ENCODE results near the gene AIG1.
"Not testable (repeated sequence)": the region's sequence is repeated elsewhere in the genome, so short reads cannot be mapped to it uniquely, and the experiment has no call there.

Gene AIG1

DNA sequence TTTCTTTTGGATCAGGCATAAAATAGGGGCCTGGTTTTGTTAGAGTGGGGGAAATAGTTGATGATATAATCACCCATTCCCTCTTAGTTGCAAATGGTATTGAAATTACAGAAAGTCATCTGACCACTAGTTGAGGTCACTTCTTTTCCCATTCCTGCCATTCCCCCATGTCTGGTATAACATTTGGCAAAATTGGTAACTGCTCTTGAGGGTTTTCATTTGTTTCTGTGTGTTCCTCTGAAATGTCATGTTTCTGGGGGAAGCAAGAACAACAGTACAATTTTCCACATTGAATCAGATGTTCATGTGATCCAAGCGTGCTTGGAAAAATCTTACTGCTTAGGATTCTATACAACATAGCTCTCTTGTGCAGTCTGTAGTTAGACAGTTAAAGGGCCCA, 7.3 kb downstream of the AIG1 start:
- H3K27me3 Mint-ChIP-seq: no peaks in the 10 kb centered on the region
- H3K27ac Mint-ChIP-seq: no peak overlapping the region
- H3K4me3 Mint-ChIP-seq: no peak overlapping the region
- H3K4me1 Mint-ChIP-seq: peaks cover 6% of the 10 kb centered on the region
- peaks cover under 1% of the 10 kb centered on the region for H3K36me3 Mint-ChIP-seq
- no peaks in the 10 kb centered on the region for H3K9me3 Mint-ChIP-seq

DNA sequence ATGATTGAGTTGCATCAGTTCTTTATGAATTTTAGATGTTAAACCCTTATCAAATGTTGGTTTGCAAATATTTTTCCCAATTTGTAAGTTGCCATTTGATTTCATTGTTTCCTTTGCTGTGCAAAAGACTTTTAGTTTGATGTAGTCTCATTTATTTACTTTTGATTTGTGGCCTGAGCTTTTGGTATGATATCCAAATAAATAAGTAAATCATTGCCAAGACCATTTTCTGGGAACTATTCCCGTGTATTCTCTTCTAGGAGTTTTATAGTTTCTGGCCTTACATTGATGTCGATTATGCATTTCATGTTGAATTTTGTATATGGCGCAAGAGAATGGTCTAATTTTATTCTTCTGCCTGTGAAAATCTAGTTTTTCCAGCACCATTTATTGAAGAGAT, 13.4 kb downstream of the AIG1 start:
- Mint-ChIP-seq H3K27me3 (no peaks in the 10 kb centered on the region), H3K9me3 (peaks cover 16% of the 10 kb centered on the region), H3K4me1 (peaks cover 7% of the 10 kb centered on the region), H3K4me3 (no peak overlapping the region), H3K36me3 (peaks cover 12% of the 10 kb centered on the region), H3K27ac (no peak overlapping the region)

DNA sequence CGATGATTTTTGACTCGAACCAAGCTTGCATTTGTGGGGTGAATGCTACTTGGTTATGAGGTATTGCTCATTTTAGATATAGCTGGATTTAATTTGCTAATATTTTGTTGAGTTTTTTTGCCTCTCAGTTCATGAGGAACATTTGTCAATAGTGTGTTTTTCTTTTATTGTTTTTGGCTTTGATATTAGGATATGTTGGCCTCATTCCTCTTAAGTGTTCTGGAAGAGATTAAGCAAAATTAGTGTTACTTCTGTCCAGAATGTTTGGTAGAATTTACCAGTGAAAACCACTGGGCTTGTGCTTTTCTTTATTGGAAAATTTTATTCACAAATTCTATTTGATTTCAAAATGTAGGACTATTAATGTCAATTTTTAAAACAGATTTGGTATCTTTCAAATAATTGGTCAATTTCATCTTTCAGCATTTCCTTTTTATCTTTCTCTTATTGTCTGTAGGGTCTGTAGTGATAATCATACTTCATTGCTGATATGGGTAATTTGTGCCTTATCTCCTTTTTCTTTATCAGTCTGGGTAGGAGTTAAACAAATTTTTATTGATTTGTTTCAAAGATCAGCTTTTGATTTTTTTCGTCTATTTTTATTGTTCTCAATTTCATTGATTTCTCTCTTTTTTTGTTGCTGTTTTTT, 14.1 kb downstream of the AIG1 start:
- peaks cover 7% of the 10 kb centered on the region for H3K4me1 Mint-ChIP-seq
- peaks cover 15% of the 10 kb centered on the region for H3K36me3 Mint-ChIP-seq
- H3K9me3 Mint-ChIP-seq: peaks cover 16% of the 10 kb centered on the region
- H3K4me3 Mint-ChIP-seq: no peak overlapping the region
- H3K27ac Mint-ChIP-seq: no peak overlapping the region
- no peaks in the 10 kb centered on the region for H3K27me3 Mint-ChIP-seq

DNA sequence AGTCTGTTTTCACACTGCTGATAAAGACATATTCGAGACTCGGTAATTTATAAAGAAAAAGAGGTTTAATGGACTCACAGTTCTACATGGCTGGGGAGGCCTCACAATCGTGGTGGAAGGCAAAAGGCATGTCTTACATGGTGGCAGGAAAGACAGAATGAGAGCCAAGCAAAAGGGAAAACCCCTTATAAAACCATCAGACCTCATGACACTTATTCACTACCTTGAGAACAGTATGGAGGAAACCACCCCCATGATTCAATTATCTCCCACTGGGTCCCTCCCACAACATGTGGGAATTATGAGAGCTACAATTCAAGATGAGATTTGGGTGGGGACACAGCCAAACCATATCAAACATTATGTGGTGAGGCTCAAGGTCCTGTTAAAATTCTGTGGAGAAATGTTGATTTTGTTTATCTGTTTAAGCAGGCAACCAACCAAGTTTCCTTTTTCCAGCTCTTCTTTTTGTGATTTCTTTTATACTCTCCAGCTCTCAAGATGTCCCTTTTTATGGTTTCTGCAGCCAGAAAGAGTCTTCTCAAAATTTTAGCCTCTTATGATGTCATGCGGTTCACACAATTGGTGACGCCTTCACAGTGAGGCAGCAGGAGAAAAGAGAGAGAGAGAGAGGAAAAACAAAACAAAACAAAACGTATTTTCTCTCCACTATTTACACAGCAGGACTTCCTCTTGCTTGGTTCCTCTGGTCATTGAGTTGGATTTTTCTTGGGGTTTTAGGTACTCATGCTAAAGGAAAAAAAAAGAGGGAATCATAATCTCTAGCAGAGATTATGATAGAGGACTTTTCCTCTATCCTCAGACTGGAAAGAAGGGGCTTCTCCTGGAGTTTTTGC, 18.0 kb downstream of the AIG1 start:
- Mint-ChIP-seq H3K4me3 (no peak overlapping the region), H3K27ac (peak overlapping the region; percentile 71), H3K36me3 (peaks cover 17% of the 10 kb centered on the region), H3K27me3 (no peaks in the 10 kb centered on the region), H3K9me3 (peaks cover 22% of the 10 kb centered on the region), H3K4me1 (no peaks in the 10 kb centered on the region)

DNA sequence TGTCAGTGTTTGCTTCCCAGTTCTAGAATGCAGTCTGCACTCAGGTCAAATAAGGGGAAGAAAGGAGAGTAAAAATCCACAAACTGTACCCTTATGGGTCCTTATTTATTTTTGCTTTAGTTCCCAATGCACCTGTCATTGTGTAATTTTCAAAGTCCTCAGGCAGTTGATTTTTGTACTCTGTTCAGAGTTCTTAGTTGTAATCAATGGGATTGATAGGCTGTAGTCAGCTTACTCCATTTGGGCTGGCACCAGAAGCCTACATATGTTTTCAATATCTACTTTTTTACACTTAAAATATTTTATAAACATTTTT, 18.6 kb downstream of the AIG1 start:
- H3K4me3 Mint-ChIP-seq: no peak overlapping the region
- no peaks in the 10 kb centered on the region for H3K27me3 Mint-ChIP-seq
- H3K36me3 Mint-ChIP-seq: peaks cover 17% of the 10 kb centered on the region
- H3K4me1 Mint-ChIP-seq: no peaks in the 10 kb centered on the region
- no peak overlapping the region for H3K27ac Mint-ChIP-seq
- H3K9me3 Mint-ChIP-seq: peaks cover 20% of the 10 kb centered on the region

DNA sequence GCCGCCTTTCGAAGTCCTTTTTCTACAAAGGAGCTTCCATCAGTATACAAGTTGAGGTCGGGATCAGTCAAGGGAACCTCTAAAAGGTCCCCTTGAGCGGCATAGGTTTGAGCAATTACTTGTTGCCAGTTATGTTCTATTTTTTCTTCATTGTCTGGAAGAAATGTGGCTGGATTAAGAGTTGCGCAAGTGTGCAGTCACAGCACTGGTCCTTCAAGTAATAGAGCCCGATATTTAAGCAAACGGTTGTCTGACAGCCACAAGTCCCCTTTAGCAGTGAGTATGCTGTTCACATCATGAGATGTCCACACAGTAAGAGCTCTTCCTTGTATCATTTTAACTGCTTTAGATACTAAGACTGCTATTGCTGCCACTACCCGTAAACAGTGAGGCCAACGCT, 21.6 kb downstream of the AIG1 start:
- peaks cover 15% of the 10 kb centered on the region for H3K9me3 Mint-ChIP-seq
- not testable (repeated sequence) for H3K4me1 Mint-ChIP-seq, H3K4me3 Mint-ChIP-seq, H3K27ac Mint-ChIP-seq, H3K36me3 Mint-ChIP-seq, H3K27me3 Mint-ChIP-seq

DNA sequence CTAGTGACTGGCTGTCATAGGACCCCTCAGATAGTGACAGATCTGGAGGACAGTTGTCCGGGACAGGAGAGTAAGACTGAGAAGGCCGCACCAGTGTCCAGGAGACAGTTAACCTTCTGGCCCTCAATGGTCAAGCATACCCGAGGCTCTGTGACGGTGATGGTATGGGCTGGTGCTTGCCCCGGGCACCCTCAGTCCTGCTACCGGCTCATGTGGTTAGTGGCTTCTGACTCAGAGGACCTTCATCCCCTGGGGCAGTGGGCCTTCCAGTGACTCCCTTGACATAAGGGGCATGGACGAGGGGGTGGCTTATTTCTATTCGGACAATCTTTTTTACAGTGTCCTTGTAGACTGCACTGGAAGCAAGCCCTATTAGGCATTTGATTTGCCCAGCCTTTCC, 23.3 kb downstream of the AIG1 start:
- peaks cover 10% of the 10 kb centered on the region for H3K9me3 Mint-ChIP-seq
- H3K36me3 Mint-ChIP-seq, H3K27me3 Mint-ChIP-seq, H3K27ac Mint-ChIP-seq, H3K4me3 Mint-ChIP-seq, H3K4me1 Mint-ChIP-seq: not testable (repeated sequence)

DNA sequence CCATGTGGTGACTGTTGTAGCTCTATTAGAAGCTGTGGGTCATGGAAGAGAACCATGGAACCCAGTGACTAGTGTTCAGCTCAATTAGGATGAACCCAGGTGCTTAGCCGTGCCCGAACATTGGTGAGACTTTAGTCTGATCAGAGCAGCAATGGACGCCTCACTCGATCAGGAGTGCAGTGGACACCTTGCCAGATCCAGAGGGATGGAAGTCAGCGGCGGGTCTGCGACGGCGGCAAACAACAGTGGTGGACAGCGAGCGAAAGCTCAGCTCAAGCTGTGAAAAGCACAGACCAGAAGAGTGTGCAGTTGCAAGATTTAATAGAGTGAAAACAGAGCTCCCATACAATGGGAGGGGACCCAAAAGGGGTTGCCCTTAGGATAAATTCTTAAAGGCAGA, 26.6 kb downstream of the AIG1 start:
- H3K27me3 Mint-ChIP-seq, H3K27ac Mint-ChIP-seq, H3K36me3 Mint-ChIP-seq, H3K9me3 Mint-ChIP-seq, H3K4me3 Mint-ChIP-seq: not testable (repeated sequence)
- H3K4me1 Mint-ChIP-seq: peaks cover 19% of the 10 kb centered on the region

DNA sequence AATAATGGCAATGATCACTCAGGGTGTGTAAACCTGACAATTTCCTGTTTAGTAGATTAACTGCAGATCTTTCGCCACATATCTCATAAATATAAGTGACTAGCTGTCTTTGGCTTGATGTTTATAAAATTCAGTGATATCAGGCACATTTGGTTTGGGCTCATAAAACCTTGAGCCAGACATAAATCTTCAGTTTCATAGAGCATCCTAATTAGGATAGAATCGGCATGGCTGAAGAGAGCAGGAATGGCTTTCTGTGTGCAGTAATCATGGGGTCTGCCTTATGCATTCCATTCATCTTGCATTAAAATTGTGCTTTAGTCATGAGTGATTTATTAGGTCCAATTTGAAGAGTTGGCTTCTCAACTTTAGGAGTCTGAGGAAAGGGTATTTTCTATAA, 27.2 kb downstream of the AIG1 start:
- Mint-ChIP-seq H3K27me3 (no peaks in the 10 kb centered on the region), H3K4me1 (peaks cover 19% of the 10 kb centered on the region), H3K27ac (no peak overlapping the region), H3K4me3 (no peak overlapping the region), H3K9me3 (peaks cover 5% of the 10 kb centered on the region), H3K36me3 (peaks cover 2% of the 10 kb centered on the region)

DNA sequence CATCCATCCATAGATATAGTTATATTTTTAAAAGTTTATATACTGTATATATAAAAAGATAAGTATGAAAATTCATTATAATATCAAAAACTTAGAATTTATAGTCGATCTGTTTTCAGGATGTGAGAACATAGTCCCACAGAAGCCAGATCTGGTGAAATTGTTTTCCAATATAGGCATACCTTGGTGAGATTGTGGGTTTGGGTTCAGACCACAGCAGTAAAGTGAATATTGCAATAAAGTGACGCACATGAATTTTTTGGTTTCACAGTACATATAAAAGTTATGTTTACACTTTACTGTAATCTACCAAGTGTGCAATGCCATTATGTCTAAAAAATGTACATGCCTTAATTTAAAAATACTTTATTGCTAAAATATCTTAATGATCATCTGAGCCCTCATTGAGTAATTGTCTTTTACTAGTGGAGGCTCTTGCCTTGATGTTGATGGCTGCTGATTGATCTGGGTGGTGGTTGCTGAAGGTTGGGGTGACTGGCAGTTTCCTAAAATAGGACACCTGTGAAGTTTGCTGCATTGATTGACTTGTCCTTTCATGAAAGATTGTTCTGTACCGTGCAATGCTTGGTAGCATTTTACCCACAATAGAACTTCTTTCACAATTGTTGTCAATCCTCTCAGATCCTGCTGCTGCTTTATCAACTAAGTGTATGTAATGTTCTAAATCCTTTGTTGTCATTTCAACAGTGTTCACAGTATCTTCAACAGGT, 29.8 kb downstream of the AIG1 start:
- no peak overlapping the region for H3K4me3 Mint-ChIP-seq
- H3K27me3 Mint-ChIP-seq: no peaks in the 10 kb centered on the region
- peaks cover 5% of the 10 kb centered on the region for H3K9me3 Mint-ChIP-seq
- H3K36me3 Mint-ChIP-seq: peaks cover 3% of the 10 kb centered on the region
- H3K27ac Mint-ChIP-seq: no peak overlapping the region
- H3K4me1 Mint-ChIP-seq: peaks cover 24% of the 10 kb centered on the region

DNA sequence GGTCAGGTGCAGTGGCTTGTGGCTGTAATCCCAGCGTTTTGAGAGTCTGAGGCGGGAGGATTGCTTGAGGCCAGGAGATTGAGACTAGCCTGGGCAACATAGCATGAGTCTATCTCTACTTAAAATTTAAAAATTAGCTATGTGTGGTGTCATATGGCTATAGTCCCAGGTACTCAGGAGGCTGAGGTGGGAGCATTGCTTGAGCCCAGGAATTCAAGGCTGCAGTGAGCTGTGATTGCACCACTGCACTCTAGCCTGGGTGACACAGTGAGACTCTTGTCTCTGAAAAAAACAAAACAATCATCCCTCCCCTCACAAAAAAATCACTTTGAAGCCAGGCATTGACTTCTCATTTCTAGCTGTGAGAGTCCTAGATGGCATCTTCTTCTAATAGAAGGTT, 32.1 kb downstream of the AIG1 start:
- Mint-ChIP-seq H3K27ac (no peak overlapping the region), H3K4me1 (peaks cover 28% of the 10 kb centered on the region), H3K36me3 (peaks cover 3% of the 10 kb centered on the region), H3K4me3 (no peak overlapping the region), H3K9me3 (no peaks in the 10 kb centered on the region), H3K27me3 (no peaks in the 10 kb centered on the region)

DNA sequence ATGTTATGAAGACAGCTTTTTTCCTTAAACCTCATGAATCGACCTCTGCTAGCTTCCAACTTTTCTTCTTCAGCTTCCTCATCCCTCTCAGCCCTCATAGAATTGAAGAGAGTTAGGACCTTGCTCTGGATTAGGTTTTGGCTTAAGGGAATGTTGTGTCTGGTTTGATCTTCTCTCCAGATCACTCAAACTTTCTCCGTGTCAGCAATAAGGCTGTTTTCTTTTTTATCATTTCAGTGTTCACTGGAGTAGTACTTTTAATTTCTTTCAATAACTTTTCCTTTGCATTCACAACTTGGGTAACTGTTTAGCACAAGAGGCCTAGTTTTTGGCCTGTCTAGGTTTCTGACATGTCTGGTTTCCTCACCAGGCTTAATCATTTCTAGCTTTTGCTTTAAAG, 32.6 kb downstream of the AIG1 start:
- Mint-ChIP-seq H3K27ac (no peak overlapping the region), H3K27me3 (no peaks in the 10 kb centered on the region), H3K36me3 (peaks cover 3% of the 10 kb centered on the region), H3K4me3 (no peak overlapping the region), H3K4me1 (peaks cover 28% of the 10 kb centered on the region), H3K9me3 (no peaks in the 10 kb centered on the region)

DNA sequence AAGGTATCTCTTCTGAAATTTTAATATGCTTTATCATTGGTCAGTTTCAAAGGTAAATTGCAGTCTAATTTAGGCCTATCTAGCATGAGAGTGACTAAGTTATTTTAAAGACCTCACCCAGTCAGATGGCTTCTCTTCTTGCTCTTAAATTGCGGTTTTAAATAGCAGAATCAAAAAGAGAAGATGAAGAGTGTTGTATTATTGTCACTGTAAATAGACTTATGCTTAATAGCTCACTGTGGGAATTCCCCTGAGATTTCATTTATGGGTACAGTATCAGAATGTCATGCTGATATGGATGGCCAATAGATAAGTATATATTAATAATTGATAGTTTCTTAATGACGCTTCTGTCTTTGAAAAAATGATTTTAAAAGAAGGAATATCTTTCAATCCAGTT, 35.7 kb downstream of the AIG1 start:
- H3K9me3 Mint-ChIP-seq: no peaks in the 10 kb centered on the region
- H3K27me3 Mint-ChIP-seq: no peaks in the 10 kb centered on the region
- H3K4me1 Mint-ChIP-seq: peaks cover 9% of the 10 kb centered on the region
- no peak overlapping the region for H3K4me3 Mint-ChIP-seq
- peaks cover 3% of the 10 kb centered on the region for H3K36me3 Mint-ChIP-seq
- H3K27ac Mint-ChIP-seq: no peak overlapping the region

DNA sequence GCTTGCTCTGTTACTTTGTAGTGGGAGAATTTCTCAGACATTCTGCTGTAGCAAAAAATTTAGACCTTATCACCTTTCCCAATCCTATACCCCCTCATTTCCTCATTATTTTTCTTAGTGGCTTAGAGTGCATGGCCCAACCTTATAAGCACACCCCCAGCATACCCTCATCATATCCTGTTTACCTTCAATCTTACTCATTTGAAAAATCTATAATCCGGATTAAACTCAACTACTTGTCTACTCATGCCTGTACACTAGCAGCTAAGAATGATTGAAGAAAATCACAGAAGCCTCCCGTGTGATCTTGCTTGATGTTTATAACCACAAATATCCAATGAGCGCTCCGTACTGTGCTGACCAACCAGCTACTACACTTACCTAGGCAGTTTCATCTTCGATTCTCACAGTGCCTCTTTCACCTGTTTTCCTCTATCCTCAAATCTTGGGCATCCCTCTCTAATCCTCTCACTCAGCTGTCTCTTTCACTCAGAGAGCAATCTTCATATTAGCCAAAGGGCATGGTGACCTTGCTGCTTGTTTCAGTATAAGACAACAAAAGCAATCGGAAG, 36.6 kb downstream of the AIG1 start:
- Mint-ChIP-seq H3K27me3 (no peaks in the 10 kb centered on the region), H3K9me3 (no peaks in the 10 kb centered on the region), H3K4me1 (peaks cover 9% of the 10 kb centered on the region), H3K36me3 (peaks cover 3% of the 10 kb centered on the region), H3K4me3 (no peak overlapping the region), H3K27ac (no peak overlapping the region)

DNA sequence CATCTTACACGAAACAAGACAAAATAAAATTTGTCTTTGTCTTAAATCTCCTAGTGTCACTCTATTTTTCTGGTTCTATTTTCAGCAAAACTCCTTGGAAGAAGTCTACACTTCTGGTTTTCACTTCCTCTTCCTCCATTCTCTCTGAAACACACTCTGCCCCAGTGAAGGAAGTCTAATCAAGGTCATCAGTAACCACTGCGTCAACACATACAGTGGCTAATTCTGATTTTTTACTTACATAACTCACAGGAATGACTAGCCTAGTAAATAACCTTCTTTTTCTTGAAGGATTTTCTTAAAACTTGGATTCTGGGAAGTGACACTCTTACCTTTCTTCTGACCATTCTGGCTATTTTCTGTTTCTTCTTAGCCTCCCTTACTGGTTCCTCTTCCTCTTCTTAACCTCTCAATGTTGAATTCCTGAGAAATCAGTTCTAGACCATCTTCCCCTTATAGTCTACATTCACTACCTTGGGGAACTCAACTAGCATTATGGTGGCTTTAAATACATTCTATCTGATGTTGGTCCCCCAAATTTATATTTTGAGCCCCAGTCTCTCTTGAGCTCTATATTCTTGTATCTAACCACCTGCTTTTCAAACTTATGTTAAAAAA, 37.5 kb downstream of the AIG1 start:
- Mint-ChIP-seq H3K36me3 (peaks cover 2% of the 10 kb centered on the region), H3K4me3 (no peak overlapping the region), H3K27ac (no peak overlapping the region), H3K27me3 (no peaks in the 10 kb centered on the region), H3K4me1 (peaks cover 9% of the 10 kb centered on the region), H3K9me3 (no peaks in the 10 kb centered on the region)

DNA sequence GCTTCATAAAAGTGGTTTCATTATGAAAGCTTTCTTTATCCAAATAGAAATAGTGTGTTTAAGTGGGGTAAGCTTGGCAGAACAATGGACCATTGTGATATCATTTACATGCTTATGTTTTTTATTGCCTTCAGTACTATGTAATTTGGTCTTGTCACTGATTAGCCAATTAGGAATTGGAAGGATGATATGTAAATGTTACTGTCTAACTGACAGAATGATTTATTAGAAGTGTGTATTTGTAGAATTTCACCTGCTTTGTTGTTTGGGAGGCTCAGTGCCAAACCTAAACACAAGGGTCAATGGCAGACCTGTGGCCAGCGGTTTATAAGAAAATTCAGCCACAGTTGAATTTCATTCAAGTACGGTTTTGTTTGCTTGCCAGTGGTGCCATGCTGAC, 39.0 kb downstream of the AIG1 start:
- no peak overlapping the region for H3K27ac Mint-ChIP-seq
- peaks cover 8% of the 10 kb centered on the region for H3K4me1 Mint-ChIP-seq
- no peak overlapping the region for H3K4me3 Mint-ChIP-seq
- H3K36me3 Mint-ChIP-seq: peaks cover 4% of the 10 kb centered on the region
- no peaks in the 10 kb centered on the region for H3K27me3 Mint-ChIP-seq
- H3K9me3 Mint-ChIP-seq: no peaks in the 10 kb centered on the region
